Lung microvascular endothelial cell (primary cell): ENCODE data around the gene FAM89B. TPM values are rescaled to one million over a fixed set of nuclear protein-coding genes. Genes with fewer than 3 reads are reported as not detected.

Experiments used
- DNase-seq, 2 donors: peaks; one replicate each; pipeline versions ENCODE4 v3.0.0 to v3.0.0-alpha.2; 2010; ENCODE audit warnings: low read depth in 2 of 2
- total RNA-seq: library from RNA; depleted of rRNA; stranded (reverse); fragments of >200 nt; gene quantifications from 2 replicates; pipeline ENCODE4 v1.2.1, GENCODE V29; 2014

Gene FAM89B
- total RNA-seq, 1 donor from 2014 or later, result 23.2 TPM

DNA sequence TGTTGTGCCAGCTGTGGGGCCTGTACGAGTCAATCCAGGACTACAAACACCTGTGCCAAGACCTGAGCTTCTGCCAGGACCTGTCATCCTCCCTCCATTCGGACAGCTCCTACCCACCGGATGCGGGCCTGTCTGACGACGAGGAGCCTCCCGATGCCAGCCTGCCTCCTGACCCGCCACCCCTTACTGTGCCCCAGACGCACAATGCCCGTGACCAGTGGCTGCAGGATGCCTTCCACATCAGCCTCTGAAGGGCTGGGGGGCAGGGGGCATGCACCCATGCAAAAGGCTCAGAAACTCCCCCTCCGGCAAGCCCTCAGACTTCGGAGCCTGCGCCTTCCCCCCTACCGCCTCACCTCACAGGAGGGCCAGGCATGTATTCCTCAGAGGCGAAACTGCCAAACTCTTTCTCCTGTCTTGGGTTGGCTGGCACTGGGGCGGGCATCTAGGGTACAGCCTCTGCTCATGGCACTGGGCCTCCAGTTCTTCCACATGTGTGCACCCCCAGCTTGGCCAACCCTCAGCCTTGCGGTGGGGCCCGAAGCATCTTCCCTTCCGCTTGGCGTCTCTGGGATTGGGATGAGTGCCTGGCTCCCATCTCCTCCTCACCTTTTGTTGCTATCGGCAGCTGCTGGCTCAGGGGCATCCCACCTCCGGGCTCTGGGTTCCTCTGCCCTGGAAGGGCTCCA, 1.2 kb downstream of the FAM89B start:
- no peak for DNase-seq

DNA sequence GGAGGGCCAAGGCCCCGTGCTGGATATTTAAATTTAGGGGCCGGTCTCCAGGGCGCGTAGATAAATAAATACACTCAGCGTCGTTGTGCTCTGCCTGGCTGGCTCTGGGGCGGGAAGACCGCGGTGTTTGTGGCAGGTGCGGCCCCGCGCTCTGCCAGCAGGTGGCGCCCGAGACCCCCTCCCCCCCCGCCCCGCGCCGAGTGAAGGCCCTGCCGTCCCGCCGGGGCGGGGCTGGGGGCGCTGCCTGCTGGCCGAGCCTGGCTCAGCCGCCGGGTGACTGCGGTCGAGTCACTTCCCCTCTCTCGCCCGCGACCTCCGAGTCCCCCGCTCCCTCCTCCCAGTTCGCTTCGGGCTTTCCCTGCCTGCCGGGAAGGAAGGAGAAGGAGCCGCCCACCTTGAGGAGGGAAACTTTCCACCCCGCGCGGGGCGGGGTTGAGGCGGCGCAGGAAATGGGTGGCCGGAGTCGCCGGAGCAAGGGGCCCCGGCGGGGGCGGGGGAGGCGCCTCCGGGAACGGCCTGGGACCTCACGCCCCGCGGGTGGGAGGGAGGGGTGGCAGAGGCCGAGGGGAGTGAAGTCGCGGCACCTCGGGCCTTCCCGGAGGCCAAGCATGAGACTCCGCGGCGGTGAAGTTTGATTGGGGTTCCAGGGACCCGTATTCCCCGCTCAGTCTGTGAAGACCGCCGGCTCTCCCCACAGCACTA, 1.9 kb downstream of the FAM89B start:
- DNase-seq, result peak; percentile 90 to 97

DNA sequence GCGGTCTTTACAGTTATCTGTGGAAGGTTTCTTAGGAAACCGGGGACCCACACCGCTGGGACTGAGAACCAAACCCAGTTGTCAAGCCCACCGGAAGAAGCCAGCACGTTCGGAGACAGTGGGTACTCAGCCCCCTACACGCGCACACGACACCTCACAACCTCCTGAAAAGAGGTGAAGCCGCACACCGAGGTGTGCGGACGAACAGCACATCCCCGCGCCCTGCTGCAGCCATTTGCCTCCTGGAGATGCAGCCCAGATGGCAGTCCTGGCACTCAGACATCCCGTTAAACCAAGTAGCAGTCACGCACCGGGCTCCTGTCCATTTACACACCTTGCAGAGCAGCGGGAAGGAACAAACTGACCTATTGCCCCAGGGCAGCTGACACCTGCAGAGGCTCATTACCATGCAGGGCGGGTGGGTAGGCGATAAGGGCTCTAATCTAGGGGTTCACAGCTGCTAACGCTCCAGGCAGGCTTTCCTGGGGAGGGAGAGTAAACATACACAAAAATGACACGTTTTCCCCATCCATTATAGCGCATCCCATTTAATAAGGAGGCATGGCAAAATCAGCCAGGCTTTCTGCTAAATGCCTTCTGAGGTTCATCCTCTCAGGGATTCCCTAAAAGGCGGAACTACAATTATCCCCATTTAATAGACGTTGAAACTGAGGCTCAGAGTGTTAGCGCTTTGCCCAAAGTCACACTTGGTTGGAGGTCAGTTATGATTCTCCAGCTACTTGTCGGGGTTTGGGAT, 2.7 kb downstream of the FAM89B start:
- DNase-seq, result peak in 1 of 2 donors; percentile 37

DNA sequence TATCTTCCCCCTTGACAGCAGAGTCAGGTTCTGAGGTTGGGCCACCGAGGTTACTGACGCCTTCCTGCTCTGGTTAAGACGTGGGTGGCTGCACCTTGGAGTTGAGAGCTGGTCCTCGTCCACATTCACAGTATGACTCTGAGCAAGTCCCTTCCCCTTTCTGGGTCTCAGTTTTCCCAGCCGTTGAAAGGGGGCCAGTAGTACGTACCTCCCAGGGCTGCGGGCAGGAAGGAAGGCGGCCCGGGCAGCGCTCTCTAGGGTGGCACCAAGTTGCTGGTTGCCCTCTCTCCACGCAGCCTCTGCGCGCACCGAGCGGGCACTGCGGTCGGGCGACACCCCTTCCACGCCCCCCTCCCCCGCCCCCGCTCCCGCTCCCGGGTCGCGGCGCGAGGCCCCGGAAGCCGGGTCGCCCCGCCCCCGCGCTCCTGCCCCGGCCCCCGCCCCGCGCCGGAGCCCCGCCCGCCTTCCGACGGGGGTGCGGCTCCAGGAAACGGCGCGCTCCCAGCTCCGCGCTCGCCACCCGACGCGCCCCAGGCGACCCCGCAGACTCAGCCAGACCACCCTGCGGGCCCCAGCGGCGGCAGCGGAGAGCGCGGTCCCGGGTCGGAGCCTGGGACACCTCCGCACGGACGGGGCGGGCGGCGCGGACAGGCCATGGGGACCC, 3.4 kb downstream of the FAM89B start, which contains the start of gene EHBP1L1:
EHBP1L1 (plus strand) TSS at position 486 of the 664 bp plus-strand sequence. CDS start 250 bp downstream, outside the sequence.
- peak in 1 of 2 donors; percentile 35 for DNase-seq

DNA sequence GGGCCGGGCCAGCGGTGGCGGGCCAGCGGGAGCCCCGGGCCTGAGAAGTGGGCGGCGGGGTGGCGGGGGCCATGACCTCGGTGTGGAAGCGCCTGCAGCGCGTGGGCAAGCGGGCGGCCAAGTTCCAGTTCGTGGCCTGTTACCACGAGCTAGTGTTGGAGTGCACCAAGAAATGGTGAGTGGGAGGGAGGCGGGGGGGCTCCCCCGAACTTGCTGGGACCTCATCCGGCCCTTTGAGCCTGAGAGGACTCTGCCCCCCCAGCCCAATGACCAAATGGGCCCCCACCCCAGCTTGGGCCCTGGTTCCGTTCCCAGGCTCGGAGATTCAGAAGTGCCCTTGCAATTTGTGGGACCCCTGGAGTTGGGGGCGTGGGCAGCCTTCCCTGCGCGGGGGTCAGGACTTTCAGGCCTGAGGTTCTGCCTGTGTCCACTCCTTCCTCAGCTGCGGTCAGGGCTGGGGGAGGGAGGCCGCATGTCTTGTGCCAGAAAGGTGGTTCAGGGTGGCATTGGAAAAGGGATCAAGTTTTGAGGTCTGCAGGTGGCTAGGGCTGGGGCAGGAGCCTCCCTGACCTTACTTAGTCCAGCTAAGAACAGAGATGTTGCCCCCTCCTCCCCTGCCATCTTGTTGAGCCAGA, 4.0 kb downstream of the FAM89B start:
- DNase-seq, result no peak

DNA sequence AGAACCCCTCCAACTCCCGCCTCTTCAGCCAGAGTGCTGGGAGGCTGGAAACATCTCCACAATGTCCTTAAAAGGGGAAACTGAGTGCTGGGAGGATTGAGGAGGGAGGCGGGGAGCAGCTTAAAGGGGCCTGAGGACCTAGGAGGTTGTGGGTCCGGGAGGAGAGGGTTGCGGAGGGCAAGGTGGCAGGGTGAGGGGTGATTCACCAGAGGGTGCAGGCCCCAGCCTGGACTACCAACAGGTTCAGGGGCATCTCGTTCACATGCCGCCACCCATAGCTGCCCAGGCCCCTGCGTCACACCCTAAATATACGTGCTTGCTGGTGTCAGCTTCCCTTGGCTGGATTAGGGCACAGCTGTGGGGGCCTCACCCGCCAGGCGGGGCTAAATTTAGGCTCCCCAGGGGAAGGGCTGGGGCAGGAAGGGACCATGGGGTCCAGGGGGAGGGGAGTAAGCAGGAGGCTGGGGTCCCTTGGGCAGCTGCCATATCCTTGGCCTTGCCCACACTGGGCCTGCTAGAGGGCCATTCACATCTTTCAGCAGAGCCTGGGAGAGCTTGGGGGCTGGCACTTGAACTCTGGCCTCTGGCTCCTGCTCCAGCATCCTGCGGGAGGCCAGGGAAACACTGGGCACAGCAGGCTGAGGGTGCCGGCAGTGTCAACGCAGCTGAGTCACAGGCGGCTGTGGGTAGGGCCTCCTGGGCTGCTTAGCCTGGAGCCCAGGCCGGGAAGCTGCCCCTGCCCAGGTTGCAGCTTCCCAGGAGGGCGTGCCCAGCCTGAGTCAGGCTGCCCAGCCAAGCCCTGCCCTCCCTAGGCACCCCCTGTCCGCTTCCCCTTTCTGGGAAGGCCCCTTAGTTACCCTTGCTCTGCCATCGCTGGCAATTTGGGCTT, 4.8 kb downstream of the FAM89B start:
- peak in 1 of 2 donors; percentile 43 for DNase-seq

DNA sequence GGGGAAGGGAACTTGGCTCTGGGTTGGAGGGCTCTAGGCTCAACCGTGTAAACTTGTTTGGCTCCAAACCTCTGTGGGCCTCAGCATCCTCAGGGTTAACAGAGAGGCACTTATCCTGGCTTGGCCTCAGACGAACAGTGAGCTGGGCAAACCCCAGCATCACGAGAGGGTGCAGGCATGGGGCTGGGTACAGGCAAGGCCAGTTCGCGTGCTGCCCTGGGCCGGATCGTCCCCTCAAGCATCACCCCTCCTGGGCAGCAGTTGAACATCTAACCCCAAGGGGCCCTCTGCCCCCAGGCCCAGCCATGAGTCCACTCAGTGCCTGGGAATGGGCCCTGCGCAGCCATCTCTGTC, 5.4 kb downstream of the FAM89B start:
- no peak for DNase-seq

DNA sequence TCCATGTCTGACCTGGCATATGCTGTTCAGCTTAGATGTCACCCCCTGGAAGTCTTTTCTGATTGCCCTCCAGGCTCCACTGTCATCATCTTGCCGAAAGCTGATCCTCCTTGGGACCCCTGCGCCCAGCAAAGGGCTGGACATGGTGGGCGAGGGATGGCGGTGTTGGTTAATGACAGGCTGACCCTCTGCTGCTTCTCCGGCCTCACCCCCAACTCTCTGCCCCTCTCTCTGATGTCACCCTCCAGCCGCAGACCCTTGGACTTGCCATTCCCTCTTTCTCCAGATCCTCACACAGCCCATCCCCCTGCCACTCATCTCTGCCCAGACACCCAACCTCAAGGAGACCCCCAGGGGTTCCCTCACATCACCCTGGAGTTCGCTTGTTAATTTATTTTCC, 5.8 kb downstream of the FAM89B start:
- DNase-seq, result no peak

DNA sequence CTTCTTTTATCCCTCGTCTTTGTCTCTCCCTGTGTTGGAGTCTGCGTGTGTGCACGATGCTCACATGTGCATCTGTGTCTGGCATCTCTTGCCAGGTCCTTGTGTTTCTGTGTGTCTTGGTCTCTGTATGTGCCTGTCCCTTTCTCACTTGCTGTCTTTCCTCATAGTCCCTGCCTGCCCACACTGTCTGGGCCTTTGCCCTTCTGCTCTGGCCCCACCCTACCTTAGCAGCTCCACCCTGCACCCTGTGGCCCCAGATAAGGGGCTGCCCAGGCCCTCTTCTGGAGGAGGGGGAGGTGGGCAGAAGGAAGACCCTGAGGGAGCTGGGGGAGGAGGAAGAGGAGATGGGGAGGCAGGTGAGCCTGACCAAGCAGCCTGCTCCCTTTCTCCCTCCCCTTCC, 6.3 kb downstream of the FAM89B start:
- no peak for DNase-seq

DNA sequence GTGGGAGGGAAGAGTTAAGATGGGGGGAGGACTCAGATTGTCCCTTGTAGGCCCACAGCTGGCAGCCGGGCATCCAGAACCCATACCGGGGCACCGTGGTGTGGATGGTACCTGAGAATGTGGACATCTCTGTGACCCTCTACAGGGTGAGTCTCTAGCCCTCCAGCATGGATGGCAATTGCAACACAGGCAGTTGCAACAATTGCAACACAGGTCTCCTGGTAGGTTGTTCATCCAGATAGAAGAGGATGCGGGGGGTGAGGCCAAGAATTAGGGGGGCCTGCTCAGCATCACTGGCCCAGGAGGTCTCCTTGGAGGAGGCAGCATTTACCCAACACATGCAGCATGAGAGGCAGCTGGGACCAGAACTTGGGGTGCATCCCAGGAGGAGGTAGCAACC, 7.0 kb downstream of the FAM89B start:
- DNase-seq, result no peak

DNA sequence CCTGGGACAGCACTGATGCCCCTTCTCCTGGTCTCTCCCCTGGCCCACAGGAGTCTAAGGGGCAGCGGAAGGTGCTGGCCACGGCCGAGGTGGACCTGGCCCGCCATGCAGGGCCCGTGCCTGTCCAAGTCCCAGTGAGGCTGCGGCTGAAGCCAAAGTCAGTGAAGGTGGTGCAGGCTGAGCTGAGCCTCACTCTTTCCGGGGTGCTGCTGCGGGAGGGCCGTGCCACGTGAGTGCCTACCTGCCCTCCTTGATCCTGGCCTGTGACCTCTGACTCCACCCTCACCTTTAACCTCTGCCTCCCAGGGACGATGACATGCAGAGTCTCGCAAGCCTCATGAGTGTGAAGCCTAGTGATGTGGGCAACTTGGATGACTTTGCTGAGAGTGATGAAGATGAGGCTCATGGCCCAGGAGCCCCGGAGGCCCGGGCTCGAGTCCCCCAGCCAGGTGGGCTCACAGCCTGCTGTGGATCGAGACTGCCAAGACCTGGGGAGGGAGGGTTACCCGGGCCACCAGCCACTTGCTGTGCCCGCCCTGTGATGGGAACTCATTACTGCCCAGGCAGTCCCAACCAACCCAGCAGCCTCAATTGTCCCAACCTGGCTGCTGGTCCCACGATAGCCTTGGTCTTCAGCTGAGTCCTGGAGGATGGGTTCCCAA, 7.8 kb downstream of the FAM89B start:
- no peak for DNase-seq

DNA sequence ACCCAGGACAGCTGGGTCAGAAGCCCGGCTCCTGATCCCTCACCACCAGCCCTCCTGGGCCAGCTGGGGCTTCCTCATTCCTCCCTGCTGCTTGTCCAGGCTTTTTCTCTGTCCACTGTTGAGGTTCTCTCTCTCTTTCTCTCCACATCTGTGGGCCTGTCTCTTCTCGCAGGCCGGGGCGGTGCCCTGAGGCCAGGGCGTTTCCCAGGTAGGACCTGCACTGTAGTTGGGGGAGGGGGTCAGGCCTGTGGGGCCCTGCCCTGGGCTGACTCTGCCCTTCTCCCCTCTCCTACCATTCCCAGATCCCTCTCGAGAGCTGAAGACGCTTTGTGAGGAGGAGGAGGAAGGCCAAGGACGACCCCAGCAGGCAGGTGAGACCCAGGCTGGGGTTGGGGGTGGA, 8.4 kb downstream of the FAM89B start:
- no peak for DNase-seq

DNA sequence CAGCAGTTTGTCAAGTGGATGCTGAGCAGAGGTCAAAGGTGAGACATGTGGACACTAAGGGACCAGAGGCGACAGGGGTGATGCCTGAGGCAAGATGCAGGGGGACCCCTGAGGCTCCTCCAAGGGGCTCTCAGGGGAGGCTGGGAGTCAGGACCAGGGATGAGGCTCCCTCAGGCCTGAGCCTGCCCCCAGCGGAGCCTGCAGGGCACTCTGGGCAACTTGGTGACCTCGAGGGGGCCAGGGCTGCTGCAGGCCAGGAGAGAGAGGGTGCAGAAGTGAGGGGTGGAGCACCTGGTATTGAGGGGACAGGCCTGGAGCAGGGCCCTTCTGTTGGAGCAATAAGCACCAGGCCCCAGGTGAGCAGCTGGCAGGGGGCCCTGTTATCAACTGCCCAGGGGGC, 9.6 kb downstream of the FAM89B start:
- no peak for DNase-seq

DNA sequence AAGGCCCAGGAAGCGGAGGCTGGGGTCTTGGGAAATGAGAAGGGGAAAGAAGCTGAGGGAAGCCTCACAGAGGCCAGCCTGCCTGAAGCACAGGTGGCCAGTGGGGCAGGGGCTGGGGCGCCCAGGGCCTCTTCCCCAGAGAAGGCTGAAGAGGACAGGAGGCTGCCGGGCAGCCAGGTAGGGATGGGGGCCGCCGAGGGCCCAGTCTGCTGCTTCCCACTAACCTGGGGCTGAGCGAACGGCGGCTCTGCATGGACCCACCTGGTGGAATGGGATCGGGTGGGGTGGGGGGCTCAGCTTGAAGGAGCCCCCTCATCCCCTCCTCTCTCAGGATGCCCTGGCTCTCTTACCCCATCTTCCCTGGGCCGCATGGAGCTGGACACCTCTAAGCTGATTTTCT, 11.3 kb downstream of the FAM89B start:
- DNase-seq, result no peak

DNA sequence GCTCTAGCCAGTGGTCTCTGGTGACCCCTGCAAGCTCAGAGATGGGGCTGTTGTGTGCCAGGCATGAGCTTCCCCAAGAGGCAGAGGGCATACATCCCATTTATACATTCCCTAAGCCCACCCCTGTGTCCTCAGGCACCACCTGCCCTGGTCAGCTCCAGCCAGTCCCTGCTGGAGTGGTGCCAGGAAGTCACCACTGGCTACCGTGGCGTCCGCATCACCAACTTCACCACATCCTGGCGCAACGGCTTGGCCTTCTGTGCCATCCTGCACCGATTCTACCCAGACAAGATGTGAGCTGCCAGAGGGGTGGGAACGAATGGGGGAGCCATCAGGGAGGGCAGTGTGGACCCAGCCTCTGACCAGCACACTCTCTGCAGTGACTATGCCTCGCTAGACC, 11.8 kb downstream of the FAM89B start:
- DNase-seq, result no peak

DNA sequence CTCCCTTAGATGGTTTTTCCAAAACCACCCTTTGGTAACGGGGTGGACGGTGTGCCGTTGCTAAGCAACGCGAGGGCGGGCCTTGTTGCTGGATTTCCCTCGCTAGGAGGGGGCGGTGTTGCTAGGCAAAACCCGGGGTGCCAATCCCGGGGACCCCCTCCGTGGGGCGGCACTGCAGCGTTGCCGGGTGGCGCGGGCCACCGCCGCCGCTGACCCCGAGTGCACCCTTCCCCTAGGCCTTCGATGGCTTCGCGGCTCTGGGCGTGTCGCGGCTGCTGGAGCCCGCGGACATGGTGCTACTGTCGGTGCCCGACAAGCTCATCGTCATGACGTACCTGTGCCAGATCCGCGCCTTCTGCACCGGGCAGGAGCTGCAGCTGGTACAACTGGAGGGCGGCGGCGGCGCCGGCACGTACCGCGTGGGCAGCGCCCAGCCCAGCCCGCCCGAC, 12.4 kb downstream of the FAM89B start:
- peak in 1 of 2 donors; percentile 54 for DNase-seq

DNA sequence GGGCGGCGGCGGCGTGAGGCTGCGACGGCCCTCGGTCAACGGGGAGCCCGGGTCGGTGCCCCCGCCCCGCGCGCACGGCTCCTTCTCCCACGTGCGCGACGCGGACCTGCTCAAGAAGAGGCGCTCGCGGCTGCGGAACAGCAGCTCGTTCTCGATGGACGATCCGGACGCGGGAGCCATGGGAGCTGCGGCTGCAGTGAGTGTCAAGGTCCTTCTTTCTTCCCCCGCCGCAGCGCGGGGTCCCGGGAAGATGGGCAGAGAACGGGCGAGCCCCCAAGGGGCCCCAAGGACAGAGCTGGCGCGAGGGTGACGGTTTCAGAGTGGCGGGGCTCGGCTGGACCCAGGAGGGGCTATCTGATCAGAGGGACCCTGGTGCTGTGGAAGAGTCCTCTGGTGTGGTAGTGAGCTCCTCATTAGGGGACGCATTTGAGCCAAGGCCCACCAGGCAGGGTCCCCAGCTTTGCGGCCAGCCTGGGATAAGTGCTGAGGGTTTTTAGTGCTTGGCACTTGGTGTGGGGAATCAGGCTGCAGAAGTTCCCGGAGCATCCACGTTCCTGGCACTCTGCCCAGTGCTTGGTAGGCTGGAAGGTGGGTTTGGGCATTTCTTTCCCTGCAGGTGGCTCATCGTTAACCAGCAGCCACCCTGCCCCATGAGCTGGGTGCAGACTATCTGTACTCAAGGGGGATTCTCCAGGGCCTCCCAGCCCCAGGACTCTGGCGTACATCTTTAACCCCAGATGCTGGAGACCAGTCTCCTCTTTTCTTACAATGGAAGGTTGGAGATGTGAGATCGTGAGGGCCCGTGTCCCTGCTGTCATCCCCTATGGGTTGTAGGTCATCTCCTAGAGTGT, 13.3 kb downstream of the FAM89B start:
- DNase-seq, result no peak

DNA sequence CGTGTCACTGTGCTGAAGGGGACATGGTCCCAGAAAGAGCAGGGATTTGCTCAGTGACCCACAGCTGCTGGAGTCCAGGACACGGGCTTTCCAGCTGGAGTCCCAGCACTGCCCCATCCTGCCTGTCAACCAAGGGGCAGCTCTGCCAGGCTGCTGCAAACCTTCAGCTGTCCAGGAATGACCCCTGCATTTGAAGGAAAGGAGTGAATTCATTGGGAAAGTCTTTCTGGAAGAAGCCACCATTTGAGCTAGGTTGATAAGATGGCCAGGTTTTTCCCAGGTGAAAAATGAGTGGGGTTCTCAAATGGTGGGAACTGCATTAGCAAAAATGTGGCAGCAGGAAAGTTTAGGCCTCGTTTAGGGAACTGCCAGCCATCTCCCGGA, 13.9 kb downstream of the FAM89B start:
- DNase-seq, result no peak

DNA sequence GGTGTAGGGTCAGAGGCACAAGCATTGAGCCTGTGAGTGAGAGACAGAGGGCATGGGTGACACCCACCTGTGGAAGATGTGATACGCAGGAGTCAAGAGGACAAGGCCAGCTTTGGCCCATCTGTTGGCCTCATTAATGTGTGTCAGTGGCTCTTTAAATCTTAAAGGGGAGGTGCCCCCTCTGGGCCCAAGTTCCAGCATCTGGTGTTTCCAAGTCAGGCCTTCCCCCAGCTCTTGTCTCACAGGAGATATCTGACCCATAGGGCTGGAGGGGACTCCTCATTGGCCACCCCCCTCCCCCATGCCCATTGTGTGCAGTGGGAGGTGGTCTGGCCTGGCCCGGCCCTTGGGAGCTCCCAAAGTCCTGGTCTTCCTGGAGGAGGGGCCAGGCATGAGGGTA, 14.3 kb downstream of the FAM89B start:
- no peak for DNase-seq
